GM10847 (cell line): ENCODE data around the gene NKG7.
A peak's percentile ranks its signal among the peaks of the same experiment; 100 is the strongest.

ENCODE experiments used
- POLR2A ChIP-seq: IDR thresholded peaks from 2 replicates; pipeline ENCODE4 v1.6.1; 2011; ENCODE audit not compliant: insufficient read length; ENCODE audit errors: extremely low read depth

NKG7 gene

DNA sequence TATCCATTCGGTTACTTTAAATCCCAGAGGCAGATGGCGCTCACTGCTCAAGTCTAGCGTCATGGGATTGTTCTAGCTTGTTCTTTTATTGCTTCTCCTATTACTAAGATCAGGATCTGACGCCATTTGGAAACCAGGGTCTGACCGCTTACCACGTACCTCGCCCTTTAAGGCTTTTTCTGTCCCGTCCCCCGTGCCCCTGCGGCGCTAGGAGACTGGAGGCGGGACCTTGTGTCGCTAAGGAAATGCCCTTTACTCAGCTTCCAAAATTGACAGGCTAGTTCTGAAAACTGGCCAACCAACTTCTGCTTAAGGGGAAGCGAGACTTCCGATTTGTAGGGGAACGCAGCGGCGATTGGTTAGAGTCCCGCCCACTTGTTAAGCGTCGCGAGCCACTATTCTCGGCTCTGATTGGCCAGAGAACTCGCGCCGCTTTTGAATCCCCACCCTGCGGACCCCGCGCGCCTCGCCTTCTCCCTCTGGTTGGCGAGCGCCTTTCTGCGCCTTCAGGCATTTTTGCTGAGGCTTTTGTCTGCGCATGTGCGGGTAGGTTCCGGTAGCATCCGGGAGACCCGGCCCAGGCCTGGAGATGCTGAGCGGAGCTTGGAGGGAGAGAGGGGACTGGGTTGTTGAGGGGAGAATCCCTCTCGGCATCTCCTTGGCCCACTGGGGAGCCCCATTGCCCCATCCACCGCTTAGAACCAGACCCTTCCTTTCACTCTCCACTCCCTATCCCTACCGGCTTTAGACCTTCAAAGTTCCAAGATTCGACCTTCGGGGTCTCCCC, 21.8 kb upstream of the NKG7 start:
- peak; percentile 75 for TF ChIP-seq POLR2A

DNA sequence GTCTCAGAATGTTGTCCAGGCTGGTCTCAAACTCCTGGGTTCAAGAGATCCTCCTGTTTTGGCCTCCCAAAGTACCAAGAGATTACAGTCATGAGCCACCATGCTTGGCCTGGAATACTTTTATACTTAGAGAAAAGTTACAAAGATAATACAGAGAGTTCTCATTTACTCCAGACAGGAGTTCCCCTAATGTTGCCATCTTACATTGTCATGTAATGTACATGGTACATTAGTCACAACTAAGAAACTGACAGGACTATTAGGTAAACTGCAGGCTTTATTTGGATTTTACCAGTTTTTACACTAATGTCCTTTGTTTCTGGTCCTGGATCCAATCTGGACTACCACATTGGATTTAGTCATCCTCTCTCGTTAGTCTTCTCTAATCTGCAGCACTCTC, 20.2 kb upstream of the NKG7 start:
- TF ChIP-seq POLR2A, result no peak

DNA sequence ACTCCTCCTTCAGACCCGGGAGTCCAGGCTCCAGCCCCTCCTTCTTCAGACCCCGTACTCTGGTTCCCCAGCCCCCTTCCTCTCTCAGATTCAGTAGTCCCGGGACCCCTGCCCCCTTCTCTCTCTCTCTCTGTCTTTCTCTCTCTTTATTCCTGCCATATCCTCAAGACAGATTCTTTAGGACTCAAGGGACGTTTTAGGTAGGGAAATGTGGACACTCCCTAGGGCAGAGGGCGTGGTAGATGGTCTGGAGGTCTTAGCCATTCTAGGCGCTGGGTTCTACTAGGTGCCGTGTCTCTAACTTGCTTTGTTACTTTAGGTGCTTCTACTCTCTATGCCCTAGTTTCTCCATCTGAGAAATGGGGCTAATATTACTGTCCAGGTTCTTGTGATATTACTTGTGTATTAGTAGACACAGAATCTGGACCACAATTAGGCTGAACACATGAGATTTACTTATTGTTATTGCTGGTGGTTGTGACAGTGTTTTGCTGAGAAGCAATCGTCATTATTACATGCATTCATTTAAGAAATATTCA, 18.7 kb upstream of the NKG7 start:
- TF ChIP-seq POLR2A, result no peak

GRCh38 chr19:51389143-51389542, 16.7 kb upstream of the NKG7 start:
- TF ChIP-seq POLR2A, result no peak

DNA sequence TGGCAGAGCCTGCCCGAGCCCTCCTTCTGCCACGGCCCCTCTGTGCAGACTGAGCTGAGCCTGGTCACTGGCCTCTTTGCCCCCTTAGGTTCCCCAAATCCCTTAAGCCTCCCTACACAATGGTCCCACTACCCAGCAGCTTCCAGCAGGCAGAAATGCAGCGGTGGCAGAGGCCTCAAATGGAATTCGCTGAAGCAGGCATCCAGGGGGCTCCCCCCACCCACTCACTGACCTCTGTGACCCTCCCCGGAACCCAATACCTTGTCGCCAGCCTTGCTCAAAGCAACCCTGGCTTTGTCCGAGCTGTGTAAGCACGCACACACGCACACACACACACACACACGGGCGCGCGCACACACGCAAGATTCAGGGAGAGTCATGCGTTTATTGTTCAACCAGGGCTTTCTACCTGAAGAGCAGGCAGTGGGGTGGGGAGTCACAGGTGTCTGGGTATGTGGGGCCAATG, 15.5 kb upstream of the NKG7 start, which contains the start of gene LIM2:
TSS of gene LIM2 (minus strand) at position 51 of the 466 bp plus-strand sequence. CDS start 531 bp downstream, outside the sequence.
- no peak for TF ChIP-seq POLR2A

GRCh38 chr19:51386882-51387520, 14.5 kb upstream of the NKG7 start:
- TF ChIP-seq POLR2A, result no peak

- no peak for TF ChIP-seq POLR2A
Measured at GRCh38 chr19:51382004-51382403, 9.6 kb upstream of the NKG7 start.

DNA sequence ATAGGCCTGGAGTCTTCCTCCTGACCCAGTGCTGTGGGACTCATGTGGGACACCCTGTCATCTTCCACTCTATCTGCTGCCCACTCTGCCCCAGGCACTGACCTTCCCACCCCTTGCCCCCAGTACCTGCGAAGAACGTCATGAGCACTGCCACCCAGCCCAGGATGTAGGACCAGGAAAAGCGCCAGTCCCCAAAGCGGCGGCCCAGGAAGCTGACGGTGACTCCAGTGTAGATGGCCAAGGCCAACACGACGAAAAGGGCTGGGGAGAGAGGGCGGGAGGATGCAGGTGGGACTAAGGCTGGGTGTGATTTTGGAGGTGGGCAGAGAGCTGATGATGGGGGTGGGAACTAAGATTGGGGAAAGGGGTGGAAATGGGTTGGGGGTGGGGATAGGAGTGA, 7.9 kb upstream of the NKG7 start:
- TF ChIP-seq POLR2A, result no peak

DNA sequence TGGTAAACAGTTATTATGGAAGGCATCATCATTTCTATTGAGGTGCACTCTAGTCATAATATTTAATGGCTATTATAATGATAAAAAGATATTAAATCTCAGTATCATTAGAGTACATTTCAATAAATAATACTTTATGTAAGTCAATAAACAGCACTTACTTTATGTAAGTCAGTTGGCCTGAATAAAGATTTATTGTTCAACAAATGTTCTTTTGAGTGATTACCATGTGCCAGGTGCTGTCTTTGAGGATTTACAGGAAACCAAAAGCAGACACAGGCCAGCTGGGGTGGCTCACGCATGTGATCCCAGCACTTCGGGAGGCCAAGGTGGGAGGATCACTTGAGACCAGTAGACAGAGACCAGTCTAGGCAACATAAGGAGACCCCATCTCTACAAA, 5.0 kb upstream of the NKG7 start:
- no peak for TF ChIP-seq POLR2A

DNA sequence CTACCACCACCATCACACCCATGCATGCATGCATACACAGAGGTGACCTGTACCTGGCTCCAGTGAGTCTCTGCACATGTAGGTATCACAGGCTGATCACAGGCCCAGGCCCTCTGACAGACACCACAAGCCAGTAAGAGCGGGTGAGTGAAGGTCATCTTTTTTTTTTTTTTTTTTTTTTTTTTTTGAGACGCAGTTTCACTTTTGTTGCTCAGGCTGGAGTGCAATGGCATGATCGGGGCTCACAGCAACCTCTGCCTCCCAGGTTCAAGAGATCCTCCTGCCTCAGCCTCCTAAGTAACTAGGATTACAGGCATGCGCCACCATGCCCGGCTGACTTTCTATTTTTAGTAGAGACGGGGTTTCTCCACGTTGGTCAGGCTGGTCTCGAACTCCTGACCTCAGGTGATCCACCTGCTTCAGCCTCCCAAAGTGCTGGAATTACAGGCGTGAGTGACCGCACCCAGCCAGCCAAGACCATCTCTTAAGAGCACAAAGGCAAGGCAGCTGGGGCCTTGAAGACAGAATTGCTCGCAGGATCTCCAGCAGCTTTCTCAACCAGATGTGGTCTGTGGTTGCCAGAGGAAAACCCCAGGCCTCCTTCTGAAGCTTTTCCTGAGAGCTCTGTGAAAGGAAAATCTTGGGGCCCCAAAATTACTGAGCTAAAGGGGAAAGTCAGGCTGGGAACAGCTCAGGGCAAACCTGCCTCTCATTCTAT, 3.2 kb upstream of the NKG7 start:
- no peak for TF ChIP-seq POLR2A

DNA sequence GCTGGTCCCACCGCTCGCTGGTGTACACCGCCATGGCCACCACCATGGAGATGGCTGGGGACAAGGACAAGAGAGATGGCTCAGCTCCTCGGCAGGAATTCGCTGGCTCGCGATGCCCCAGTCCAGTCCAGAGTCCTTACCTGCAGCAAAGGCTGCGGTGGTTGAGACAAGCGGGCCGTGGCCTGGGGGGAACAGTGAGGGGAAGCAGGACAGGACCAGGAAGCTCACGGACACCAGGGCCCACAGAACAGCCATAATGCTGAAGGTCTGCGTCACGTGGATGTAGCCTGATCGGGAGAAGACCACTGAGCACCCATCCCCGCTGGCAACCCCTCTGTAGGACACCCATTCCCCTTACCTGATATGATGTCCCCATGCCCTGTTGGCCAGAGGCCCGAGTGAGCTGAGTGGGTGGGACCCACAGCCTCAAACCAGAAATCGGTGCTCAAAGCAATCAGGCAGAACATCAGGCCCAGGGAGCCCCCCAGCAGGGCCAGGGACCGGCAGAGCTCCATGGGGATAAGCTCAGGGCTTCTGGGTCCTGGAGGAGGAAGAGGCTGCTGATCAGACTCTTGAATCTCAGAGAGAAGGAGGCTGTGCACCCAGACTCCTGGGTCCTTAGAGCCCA, 319 bp downstream of the NKG7 start:
- no peak for TF ChIP-seq POLR2A

GRCh38 chr19:51371186-51371690, 1.2 kb downstream of the NKG7 start:
- no peak for TF ChIP-seq POLR2A

DNA sequence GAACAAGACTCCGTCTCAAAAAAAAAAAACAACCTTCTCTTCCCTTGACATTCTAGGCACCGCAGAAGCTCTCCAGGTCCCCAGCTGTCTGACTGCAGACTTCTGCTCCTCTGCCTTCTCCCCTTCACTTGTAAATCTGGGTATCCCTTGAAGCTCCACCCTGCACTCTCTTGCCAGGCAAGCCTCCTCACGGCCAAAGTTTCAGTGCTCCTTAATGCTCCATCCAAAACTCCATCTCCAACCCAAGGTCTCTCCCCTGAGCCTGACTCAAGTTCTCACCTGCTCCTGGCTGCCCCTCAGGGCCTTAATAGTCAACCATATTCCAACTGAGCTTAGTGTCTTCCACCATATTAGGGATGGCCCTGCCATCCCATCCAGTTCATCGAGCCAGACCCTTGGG, 2.2 kb downstream of the NKG7 start:
- no peak for TF ChIP-seq POLR2A

DNA sequence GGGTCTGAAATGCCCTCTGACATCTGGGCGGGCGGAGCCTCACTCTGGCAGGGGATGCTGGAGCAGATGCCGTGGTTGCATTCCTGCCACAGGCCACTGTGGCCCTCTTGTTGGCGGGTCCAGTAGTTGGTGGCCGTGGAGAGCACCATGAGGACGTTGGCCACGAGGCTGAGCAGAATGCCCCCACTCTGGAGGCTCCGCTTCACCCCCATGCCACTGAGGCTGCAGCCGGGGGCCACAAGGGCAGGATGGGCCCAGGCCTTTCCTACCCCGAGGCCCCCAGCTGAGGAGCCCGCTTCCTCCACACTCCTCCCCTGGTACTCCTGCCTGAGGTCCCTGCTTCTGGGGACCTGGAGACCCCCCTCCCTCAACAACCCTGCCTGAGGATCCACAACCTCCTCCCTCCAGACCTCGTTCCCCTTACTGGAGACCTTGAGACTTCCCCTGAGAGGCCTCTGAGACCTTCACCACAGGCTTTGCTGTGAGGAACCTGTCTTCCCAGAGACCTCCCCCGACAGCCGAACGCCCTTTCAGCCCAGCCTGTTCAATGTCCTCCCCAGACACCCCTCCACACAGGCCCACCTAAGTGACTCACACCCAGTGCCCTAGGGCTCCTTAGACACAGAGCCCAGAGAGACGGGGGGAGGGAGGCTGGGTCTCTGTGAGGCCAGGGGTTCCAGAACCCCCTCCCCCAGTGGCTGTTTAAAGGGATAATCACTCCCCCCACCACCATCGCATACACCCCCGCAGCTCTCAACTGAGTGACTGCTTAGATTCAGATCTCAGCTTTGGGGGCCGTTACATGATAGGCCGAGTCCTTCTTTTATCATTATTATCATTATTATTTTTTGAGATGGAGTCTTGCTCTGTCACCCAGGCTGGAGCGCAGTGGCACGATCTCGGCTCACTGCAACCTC, 3.8 kb downstream of the NKG7 start, which contains the start of gene CLDND2:
TSS of gene CLDND2 (minus strand) at position 638 of the 917 bp plus-strand sequence. CDS start at position 212, 426 bp downstream.
- TF ChIP-seq POLR2A, result no peak
